ENCODE results near the gene TNRC6A.
"Not testable (repeated sequence)": the region's sequence is repeated elsewhere in the genome, so short reads cannot be mapped to it uniquely, and the experiment has no call there.

TNRC6A gene

DNA sequence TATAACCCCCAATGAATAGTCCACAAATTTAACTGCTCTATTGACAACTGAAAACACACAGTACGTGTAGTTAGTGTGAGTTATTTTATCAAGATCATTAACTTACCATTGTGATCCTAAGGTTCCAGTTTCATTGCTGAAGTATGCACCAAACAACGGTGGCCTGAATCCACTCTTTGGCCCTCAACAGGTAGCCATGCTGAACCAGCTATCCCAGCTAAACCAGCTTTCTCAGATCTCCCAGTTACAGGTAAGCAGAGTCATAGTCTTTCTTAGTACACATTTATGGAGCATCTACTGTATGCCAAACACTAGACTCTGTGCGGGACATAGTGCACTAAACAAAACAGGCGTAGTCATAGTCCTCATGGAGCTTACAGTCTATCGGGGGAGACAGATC, 76.0 kb downstream of the TNRC6A start:
- no peak for DNase-seq
- intact Hi-C loops (cut with DNase I), result loop anchor here (10.0 kb wide), 1 partner anchor 221 kb away; no protein-coding TSS in a partner anchor

DNA sequence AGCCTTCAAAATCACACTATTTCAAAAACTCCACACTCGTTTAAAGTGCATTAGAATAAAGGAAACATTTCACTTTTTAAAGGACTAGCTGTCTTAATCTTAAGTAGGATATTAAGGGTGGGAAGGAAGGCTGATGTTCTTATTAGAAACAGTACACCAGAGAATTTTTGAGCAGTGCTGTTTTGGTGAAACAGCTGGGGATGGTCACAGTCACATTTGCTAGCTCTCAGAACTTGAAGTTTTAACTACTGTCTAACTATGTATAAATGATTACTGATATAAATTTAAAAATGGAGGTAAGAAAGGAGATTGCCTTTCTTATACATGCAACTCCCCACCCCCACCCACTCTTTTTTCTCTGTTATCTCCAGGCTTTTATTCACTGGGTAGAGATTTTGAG, 77.8 kb downstream of the TNRC6A start:
- intact Hi-C loops (cut with DNase I), result loop anchor here (10.0 kb wide), 1 partner anchor 222 kb away; no protein-coding TSS in a partner anchor
- DNase-seq, result no peak

DNA sequence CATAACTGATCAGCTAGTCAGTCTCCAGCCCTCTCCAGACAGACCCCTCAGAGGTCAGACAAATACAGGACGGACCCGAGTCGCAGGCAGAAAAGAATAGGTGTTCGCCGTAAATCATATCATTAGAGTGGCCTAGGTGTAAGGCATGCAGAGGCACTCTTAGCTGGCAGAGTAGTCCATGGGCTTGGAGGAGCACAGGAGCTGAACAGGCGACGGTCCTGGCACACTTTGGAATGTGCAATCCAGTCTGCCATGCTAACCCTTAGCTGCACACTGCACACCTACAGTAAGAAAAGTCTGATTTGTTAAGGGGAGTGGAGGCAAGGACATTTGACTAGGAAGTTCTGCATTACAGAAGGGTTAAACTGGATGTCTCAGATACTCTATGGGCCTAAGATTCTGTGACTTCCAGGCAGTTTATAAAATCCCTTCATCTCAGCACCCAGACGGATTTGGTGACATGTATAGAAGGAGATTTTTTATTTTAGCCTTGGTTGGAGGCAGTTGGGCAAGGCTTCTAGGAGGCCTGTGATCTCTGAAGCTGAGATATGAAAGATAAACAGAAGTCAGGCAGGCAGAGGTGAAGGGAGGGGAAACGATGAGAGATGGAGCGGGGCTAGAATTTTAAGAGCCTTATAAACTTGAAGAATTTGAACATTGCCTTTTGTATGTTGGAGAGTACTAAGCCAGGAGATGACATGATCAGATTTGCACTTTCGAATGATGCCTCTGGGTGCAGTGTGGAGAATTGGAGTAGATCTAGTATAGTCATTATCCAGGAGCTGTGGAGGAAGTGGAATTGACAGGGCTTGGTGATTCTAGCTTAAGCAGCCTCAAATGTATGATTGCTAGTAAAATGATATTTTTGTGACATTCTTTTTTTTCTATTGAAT, 81.7 kb downstream of the TNRC6A start:
- intact Hi-C loops (cut with DNase I), result no loop called here

DNA sequence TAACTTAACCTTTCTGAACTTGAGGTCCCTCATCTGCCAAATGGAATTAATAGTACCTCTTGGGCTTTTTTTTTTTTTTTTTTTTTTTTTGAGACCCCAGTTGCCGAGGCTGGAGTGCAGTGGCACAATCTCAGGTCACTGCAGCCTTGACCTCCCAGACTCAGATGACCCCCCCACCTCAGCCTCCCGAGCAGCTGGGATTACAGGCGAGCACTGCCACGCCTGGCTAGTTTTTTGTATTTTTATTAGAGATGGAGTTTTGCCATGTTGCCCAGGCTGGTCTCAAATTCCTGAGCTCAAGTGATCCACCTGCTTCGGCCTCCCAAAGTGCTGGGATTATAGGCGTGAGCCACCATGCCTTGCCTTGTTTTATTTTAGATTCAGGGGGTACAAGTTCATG, 83.4 kb downstream of the TNRC6A start:
- DNase-seq; intact Hi-C loops (cut with DNase I): not testable (repeated sequence)

More for the DNA sequence above, 81.7 kb downstream of the TNRC6A start:
- no peak for DNase-seq

DNA sequence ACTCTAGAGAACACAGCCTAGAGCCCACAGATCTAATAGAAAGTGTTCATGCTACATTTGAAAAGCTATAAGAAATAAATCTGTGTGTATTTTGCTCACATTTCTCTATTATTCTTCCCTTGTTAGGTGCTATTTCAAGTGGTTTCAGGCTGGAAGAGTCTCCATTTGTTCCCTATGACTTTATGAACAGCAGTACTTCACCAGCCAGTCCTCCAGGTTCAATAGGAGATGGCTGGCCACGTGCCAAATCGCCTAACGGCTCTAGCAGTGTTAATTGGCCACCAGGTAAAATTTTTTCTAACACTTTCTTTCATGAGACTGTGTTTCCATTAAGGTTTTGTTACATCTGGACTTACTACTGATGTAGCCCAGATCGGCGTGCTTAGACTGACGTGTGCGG, 85.6 kb downstream of the TNRC6A start:
- DNase-seq, result no peak
- intact Hi-C loops (cut with DNase I), result no loop called here

DNA sequence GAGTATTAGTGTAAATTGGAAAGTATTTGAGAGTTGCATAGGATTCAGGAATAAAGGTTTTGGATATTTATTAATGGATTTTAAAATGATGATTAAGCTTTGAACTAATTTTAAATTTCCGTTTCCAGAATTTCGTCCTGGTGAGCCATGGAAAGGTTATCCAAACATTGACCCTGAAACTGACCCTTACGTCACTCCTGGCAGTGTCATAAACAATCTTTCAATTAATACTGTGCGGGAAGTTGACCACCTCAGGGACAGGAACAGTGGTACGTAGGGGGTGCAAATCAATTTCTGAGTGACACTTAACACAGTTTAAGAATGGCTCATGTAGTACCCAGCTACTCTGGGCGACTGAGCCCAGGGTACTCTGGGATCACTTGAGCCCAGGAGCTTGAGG, 87.2 kb downstream of the TNRC6A start:
- intact Hi-C loops (cut with DNase I), result no loop called here
- no peak for DNase-seq

DNA sequence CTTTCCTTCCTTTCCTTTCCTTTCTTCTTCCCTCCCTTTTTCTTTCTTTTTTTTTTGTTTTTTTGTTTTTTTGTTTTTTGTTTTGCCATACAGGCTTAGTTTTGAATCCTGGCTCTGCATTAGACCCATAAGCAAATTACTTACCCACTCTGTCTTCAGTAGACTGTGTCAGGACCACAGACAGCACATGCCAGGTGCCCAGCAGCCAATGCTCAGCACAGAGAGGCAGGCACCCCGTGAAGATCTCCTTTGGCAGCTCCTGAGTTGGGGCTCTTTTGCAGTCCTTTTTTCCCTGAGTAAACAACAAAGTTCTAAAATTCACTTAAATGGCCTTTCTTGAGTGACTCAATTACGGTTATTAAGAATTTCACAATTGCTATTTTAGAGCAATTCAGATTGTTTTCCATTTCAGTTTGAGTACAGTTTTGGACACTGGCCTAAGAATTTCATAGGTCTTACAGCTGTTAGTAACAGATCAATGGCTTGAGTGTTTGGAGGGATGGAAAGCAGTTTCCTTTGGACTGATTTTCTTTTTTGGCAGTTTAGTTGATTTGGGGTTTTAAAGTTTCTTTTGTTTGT, 90.1 kb downstream of the TNRC6A start:
- intact Hi-C loops (cut with DNase I), result no loop called here
- no peak for DNase-seq

DNA sequence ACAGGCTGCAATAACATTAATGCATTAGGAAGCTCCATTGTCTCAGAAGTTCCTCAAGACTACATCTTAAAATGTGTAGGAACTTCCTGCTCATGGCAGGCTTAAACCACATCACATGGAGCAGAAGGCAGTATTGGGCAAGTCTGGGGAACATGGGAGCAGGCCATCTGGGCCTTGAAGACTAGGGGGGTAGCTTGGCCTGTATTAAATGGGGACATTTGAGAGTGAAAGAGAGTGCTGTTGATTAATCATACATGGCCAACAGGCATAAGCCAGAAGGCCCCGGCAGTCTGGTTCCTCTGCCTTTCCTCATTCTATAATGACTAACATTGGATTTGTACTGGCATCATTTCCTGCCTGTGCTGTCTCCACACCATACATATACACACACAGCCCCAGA, 91.1 kb downstream of the TNRC6A start:
- intact Hi-C loops (cut with DNase I), result no loop called here
- no peak for DNase-seq

DNA sequence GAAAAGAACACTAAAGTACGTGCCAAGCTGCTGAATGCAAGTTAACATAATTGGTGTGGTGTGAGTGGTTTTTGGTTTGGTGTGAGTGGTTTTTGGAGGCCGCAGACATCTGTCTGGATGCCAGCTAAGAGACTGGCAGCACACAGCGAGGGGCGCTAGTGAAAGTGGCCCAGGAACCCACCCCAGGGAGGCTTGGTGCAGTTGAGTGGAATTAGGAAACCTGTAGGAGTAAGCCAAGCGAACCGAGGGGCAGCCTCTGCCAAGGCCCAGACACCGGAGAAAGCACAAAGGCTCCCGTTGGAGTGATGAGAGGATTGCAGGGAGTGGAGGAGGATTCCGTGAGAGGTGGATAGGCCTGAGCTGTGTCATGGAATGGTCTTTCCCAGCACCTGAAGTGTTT, 91.7 kb downstream of the TNRC6A start:
- peak in 1 of 10 donors; percentile 84 for DNase-seq
- intact Hi-C loops (cut with DNase I), result no loop called here

DNA sequence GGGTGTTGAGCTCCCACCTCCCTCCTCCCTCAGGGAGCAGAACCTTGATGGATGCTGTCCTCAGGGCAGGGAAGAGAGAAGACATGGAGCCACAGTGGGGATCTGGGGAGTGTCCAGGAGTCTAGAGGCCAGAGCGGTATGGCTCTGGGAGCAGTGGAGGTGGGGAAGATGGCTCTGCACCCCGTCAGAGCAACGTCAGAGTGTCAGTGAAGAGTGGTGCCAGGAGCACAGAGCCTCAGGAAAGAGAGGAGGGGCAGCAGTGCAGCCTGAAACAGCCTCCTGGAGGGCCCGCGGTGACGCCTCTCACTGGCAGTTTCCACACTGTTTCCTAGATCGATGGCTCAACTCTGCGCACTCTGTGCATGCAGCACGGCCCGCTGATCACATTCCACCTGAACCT, 93.1 kb downstream of the TNRC6A start:
- no peak for DNase-seq
- intact Hi-C loops (cut with DNase I), result no loop called here

DNA sequence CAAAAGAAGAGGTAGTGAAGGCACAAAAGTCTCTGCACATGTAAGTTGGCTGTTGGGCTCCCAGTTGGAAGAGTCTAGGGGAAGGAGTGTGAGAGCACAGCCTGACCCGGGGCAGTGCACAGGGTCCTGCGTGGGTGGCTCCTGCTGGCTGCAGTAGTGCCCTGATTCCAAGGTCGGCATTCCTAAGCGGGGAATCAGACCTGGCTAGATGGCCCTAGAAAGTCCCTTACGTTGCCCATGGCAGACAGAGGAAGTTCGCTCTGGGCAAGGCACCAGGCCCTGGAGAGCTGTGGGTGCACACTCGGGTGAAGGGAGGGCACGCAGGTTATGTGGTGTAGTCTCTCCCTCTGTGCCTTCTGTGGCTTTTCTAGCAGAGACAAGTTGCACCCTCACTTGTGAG, 93.5 kb downstream of the TNRC6A start:
- no peak for DNase-seq
- intact Hi-C loops (cut with DNase I), result no loop called here

DNA sequence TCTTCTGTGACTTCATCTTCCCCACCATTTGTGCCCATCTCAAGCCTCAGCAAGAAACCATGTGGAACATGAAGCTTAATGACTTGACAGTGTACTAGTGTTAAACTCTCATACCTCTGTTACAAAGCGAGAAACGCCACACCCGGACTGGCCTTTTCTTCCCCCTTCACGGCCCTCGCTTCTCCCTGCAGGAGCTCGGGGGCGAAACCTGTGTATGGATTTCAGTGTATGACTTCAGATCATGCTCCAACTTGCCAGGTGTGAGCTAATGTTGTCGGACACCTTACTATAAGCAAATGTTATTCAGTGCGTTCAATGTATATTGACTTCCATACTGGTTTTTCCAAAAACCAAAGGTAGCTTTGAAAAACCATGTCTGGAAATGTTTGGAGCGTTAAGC, 96.2 kb downstream of the TNRC6A start:
- no peak for DNase-seq
- intact Hi-C loops (cut with DNase I), result no loop called here

DNA sequence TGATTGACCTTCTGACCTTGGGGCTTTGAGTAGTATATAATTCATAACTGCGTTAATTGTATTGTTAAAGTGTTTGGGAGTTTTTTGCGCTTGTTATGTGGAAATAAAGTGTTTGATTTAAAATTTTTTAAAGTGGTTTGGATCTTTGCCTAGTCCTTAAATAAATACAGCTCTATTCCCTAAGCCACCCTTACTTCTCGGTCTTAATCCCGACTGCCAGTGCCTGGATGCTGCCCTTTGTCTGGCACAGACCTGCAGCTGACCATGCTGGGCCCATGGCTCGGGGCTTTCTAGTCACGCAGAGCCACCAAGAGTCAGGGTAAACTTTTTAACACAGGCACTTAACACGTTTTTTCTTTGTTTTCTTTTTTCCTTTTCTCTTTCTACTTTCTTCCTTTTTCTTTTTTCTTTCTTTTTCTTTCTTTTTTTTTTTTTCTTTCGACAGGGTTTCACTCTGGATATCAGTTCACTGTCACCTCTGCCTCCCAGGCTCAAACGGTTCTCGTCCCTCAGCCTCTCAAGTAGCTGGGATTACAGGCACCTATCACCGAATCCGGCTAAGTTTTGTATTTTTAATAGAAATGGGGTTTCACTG, 96.7 kb downstream of the TNRC6A start:
- no peak for DNase-seq
- intact Hi-C loops (cut with DNase I), result no loop called here

DNA sequence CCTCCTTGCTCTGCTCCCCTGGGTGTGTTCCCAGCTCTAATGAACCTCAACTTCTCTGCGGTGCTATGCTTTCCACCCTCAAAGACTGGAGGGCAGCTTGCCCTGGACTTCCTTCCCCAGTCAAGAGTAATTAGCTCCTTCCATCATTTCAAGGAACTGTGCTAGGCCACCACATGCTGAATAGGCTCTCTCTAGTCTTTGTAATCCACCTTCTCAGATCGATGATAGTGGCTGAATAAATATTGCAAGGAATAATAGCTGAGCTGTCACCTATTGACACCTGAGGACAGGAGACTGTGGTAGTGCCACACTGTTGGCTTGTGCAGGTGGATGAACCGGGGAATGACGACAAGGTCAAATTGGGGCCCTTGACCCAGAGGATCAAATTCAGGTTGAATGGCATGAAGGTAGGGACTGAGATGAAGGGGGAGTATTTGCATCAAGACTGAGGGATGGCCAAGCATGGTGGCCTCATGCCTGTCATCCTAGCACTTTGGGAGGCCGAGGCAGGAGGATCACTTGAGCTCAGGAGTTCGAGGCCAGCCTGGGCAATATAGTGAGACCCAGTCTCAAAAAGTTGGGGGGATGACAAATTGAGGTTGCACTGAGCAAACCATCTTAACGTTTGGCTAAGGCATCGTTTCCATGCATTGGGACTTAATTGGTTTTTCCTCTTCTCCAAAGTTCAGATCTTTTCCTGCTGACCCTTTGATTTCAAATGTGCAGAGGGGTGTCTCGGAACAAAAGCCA, 97.5 kb downstream of the TNRC6A start:
- intact Hi-C loops (cut with DNase I), result no loop called here
- no peak for DNase-seq

DNA sequence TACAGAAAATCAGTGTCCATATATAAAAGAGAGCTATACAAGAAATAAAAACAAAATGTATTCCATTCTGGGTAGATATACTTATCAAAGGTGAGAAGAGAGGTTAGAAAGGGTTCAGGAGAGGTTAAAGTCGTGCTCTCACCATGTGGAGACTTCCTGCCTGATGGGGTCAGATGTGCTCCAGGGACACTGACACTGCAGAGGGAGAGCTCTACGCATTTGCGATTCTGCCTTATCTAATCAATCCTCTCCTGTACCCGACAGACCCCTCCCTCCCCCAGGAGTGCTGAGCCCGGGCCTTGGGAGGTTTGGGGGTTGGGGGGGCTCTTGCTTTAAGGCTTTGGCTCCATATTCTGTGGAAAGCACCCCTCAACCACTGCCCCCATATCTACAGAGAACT, 99.7 kb downstream of the TNRC6A start:
- intact Hi-C loops (cut with DNase I), result no loop called here
- DNase-seq, result no peak

DNA sequence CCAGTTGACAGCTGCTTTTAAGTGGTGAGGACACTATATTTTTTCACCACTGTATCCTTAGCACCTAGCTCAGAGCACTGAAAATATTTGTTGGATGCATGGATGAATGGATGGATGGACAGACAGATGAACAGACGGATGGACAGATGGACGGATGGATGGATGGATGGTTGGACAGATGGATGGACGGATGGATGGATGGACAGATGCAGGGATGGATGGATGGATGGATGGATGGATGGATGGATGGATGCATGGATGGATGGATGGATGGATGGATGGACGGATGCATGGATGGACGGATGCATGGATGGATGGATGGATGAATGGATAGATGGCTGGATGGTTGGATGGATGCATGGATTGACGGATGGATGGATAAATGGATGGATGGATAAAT, 103.9 kb downstream of the TNRC6A start:
- intact Hi-C loops (cut with DNase I), result loop anchor here (10.0 kb wide), 1 partner anchor 181 kb away; the partner anchor contains the start of gene ARHGAP17
- no peak for DNase-seq

DNA sequence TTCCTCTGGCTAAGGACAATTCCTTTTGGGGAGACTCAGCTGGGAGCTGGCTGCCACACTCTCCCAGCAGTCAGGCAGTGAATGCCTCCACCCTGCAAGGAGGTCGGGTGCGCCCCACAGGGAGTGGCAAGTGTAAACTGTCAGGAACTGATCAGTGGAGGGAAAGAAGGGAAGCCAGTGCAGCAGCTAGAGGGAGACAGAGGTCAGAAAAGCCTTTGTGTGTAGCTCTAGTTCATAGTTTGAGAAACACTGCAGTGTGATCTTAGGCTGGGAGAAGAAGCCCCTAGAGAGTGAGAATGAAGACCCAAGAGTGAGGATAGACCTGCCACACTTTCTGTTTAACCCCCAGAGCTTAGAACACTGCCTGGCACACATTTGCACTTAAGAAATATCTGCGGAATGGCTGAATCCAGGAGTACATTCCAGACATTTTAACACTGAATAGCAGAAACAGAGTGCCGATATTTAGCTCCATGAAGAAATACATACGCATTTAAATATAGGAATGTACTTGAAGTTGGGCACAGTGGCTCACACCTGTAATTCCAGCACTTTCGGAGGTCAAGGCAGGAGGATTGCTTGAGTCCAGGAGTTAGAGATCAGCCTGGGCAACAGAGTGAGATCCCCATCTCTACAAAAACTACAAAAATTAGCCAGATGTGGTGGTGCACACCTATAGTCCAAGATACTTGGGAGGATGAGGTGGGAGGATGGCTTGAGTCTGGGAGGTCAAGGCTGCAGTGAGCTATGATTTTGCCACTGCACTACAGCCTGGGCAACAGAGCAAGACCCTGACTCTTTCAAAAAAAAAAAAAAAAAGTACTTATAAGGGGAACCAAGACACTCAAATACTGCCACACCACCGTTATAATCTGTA, 105.2 kb downstream of the TNRC6A start:
- intact Hi-C loops (cut with DNase I), result loop anchor here (10.0 kb wide), 1 partner anchor 180 kb away; the partner anchor contains the start of gene ARHGAP17
- peak in 5 of 10 donors; percentile 53 to 87 (median 57) for DNase-seq

DNA sequence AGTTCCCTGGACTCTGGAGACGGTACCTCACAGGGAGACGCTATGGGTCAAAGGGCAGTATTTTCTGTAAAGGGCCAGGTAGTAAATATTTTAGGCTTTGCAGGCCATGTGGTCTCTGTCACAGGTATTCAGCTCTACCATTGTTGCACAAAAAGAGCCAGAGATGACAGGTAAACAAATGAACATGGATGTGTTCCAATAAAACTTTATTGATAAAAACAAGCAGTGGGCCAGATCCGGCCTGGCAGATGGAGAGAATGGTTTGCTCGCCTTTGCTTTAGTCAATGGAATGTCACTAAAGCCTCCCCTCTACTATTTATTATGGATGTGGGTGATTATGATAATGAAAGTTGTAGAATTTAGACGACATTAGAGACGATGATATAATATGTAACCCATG, 107.4 kb downstream of the TNRC6A start:
- intact Hi-C loops (cut with DNase I), result loop anchor here (10.0 kb wide), 1 partner anchor 178 kb away; the partner anchor contains the start of gene ARHGAP17
- no peak for DNase-seq

DNA sequence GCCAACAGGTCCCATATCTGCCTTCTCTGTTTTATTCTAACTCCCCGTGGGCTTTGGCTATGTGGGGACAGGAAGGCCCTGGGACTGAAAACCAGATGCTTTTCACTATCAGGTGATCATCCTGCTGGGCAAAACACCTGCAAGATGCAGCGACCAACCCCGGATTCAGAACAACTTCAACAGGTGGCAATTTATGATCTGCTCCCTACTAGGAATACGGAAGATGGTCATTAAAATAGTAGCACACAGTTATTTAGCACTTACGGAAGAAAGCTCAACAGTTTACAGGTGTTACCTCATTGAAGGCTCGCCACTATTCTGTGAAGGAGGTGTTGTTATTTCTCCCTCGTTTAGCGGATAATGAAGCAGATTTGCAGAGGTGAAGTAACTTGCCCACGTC, 108.5 kb downstream of the TNRC6A start:
- intact Hi-C loops (cut with DNase I), result loop anchor here (10.0 kb wide), 1 partner anchor 177 kb away; the partner anchor contains the start of gene ARHGAP17
- DNase-seq, result no peak
